ENCODE measurements around the gene DCLK3. TPM values are rescaled to one million over a fixed set of nuclear protein-coding genes. Genes with fewer than 3 reads are reported as not detected.

The DCLK3 gene
- total and polyA plus RNA-seq, 10 of the 15 experiments (the other 5 are each of a cell fraction or from before 2014, with no cell fraction given): not detected

DNA sequence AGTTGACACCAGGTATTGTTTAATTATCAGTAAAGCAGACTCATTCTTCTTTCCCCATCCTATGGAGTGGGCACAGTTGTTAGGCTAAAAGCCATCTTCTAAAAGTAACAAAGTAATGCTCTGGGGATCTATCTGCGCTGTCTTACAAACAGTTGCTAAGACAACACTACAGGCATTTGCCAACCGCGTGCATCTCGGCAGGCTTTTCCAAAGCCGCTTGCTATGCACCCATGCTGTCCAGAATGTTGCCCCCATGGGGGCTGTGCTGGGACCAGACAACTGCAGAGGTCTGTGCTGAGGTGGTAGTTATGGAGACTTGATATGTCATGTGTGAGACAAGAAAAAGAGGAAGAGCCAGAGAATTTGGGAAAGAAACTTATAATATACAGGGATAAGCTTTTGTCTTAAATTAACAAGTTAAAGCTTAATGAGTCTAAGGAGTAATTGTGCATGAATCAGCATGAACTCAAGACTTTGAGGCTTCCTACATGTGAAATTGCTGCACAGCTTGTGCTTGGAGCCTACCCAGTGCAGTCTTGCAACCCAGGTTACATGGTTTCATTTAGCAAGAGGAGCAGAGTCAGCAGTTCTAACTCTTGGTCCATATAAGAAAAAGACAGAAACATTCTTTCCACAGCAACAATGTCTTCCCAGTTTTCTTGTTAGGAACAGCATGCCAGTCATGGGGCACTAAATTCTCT is 38.9 kb upstream of the DCLK3 start:
- no peak overlapping the region for H3K4me2 ChIP-seq (ENCODE audit: control insufficient read depth, insufficient read depth)
- H3K4me3 ChIP-seq: no peak overlapping the region
- H3K9ac ChIP-seq (ENCODE audit: control insufficient read depth, insufficient read depth, low read length): no peak overlapping the region
- H3K4me1 ChIP-seq (ENCODE audit: control insufficient read depth, insufficient read depth, low read length): no peaks in the 10 kb centered on the region
- H3K27me3 ChIP-seq (replicated peaks in 1 of 2; ENCODE audit: control insufficient read depth in 2 of 2, insufficient read depth in 2 of 2, low read length in 1 of 2): no peaks in the 10 kb centered on the region
- H3K79me2 ChIP-seq (ENCODE audit: control insufficient read depth, insufficient read depth, low read length): no peaks in the 10 kb centered on the region
- H3K36me3 ChIP-seq (ENCODE audit: control insufficient read depth in 2 of 2, insufficient read depth in 2 of 2, low read length in 1 of 2): no peaks in the 10 kb centered on the region
- ChIA-PET CTCF (no interaction called here), RAD21 (ENCODE audit: unreplicated experiment) (interaction anchor here (0.6 kb wide), 1 partner anchor 159 kb away, joined by 3 read pairs; no protein-coding TSS in a partner anchor), SMC1A (ENCODE audit: uncharacterized antibody, unreplicated experiment) (no interaction called here), POLR2A (no interaction called here)
- H3K9me3 ChIP-seq (replicated peaks; ENCODE audit: control insufficient read depth, insufficient read depth, low read length): no peaks in the 10 kb centered on the region
- in situ Hi-C loops (cut with MboI): no loop called here
- BruUV-seq (replicated peaks): no TSS peak
- intact Hi-C loops (cut with micrococcal nuclease; ENCODE audit: unreplicated experiment): no loop called here
- no peak overlapping the region for H3K27ac ChIP-seq (ENCODE audit: control insufficient read depth, insufficient read depth)
- no peak for TF ChIP-seq SPI1 (IDR thresholded peaks at IDR 0.05; ENCODE audit: borderline replicate concordance, insufficient read depth, low read depth, low read length)
- TF ChIP-seq NFYB (IDR thresholded peaks at IDR 0.05; ENCODE audit: insufficient read depth, low read depth, low read length): no peak
- TF ChIP-seq USF2 (IDR thresholded peaks at IDR 0.05; ENCODE audit: borderline replicate concordance, low read depth, low read length): no peak
- TF ChIP-seq, protein P1, sequence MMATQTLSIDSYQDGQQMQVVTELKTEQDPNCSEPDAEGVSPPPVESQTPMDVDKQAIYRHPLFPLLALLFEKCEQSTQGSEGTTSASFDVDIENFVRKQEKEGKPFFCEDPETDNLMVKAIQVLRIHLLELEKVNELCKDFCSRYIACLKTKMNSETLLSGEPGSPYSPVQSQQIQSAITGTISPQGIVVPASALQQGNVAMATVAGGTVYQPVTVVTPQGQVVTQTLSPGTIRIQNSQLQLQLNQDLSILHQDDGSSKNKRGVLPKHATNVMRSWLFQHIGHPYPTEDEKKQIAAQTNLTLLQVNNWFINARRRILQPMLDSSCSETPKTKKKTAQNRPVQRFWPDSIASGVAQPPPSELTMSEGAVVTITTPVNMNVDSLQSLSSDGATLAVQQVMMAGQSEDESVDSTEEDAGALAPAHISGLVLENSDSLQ (IDR thresholded peaks at IDR 0.05): no peak
- no peak for TF ChIP-seq HDAC6 (IDR thresholded peaks at IDR 0.05; ENCODE audit: unreplicated experiment)
- TF ChIP-seq FOS (IDR thresholded peaks at IDR 0.05; ENCODE audit: borderline replicate concordance, extremely low read depth, insufficient read length): no peak
- TF ChIP-seq RELA (IDR thresholded peaks at IDR 0.05; ENCODE audit: borderline replicate concordance, partially characterized antibody): no peak
- TF ChIP-seq RB1 (IDR thresholded peaks at IDR 0.05; ENCODE audit: borderline replicate concordance): no peak
- TF ChIP-seq ASH2L (IDR thresholded peaks at IDR 0.05; ENCODE audit: borderline replicate concordance, low read depth): no peak
- no peak for TF ChIP-seq TCF3 (IDR thresholded peaks at IDR 0.05; ENCODE audit: borderline replicate concordance, insufficient read depth, low read depth, low read length)
- TF ChIP-seq, protein P2, sequence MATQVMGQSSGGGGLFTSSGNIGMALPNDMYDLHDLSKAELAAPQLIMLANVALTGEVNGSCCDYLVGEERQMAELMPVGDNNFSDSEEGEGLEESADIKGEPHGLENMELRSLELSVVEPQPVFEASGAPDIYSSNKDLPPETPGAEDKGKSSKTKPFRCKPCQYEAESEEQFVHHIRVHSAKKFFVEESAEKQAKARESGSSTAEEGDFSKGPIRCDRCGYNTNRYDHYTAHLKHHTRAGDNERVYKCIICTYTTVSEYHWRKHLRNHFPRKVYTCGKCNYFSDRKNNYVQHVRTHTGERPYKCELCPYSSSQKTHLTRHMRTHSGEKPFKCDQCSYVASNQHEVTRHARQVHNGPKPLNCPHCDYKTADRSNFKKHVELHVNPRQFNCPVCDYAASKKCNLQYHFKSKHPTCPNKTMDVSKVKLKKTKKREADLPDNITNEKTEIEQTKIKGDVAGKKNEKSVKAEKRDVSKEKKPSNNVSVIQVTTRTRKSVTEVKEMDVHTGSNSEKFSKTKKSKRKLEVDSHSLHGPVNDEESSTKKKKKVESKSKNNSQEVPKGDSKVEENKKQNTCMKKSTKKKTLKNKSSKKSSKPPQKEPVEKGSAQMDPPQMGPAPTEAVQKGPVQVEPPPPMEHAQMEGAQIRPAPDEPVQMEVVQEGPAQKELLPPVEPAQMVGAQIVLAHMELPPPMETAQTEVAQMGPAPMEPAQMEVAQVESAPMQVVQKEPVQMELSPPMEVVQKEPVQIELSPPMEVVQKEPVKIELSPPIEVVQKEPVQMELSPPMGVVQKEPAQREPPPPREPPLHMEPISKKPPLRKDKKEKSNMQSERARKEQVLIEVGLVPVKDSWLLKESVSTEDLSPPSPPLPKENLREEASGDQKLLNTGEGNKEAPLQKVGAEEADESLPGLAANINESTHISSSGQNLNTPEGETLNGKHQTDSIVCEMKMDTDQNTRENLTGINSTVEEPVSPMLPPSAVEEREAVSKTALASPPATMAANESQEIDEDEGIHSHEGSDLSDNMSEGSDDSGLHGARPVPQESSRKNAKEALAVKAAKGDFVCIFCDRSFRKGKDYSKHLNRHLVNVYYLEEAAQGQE (IDR thresholded peaks at IDR 0.05; ENCODE audit: low read depth, low read length): no peak
- WGBS (ENCODE audit: insufficient coverage, insufficient replicate concordance, low lambda C conversion rate, missing lambda C conversion rate): 95% methylated on average over 5 of the region's 5 CpGs
- H4K20me1 ChIP-seq (ENCODE audit: control insufficient read depth, insufficient read depth): no peaks in the 10 kb centered on the region
- FAIRE-seq (no peak), ATAC-seq (no peak), DNase-seq (ENCODE audit: low read depth, low spot score) (no peak)
- no peak overlapping the region for H2AFZ ChIP-seq (ENCODE audit: control insufficient read depth, low read depth, low read length)
